GM23248 (cell line): Measurements from ENCODE around the gene INTS2. TPM values are rescaled to one million over a fixed set of nuclear protein-coding genes. Genes with fewer than 3 reads are reported as not detected.

Experiments
- DNase-seq: peaks from one replicate; pipeline ENCODE4 v3.0.0-alpha.2; 2015
- H2AFZ ChIP-seq: fragments of 200-600 bp; sonication (generic); 2 replicates; pipeline ENCODE4 v1.6.1; 2016; ENCODE audit warnings: antibody characterized with exemption
- H3F3A ChIP-seq: fragments of 200-600 bp; sonication (generic); 2 replicates; pipeline ENCODE4 v1.6.1; 2016; ENCODE audit warnings: mild to moderate bottlenecking, antibody characterized with exemption, mixed run types; ENCODE audit not compliant: insufficient read depth
- H3K27ac ChIP-seq: fragments of 200-600 bp; sonication (generic); 2 replicates; pipeline ENCODE4 v1.5.1; 2016; ENCODE audit warnings: mild to moderate bottlenecking
- H3K27me3 ChIP-seq: fragments of 200-600 bp; sonication (generic); replicated peaks from 2 replicates; pipeline ENCODE4 v1.6.1; 2016; ENCODE audit warnings: mild to moderate bottlenecking; ENCODE audit not compliant: insufficient read depth
- H3K36me3 ChIP-seq: fragments of 200-600 bp; sonication (generic); 2 replicates; pipeline ENCODE4 v1.6.1; 2016; ENCODE audit warnings: low read depth, mild to moderate bottlenecking
- H3K4me1 ChIP-seq: fragments of 200-600 bp; sonication (generic); 2 replicates; pipeline ENCODE4 v1.6.1; 2016; ENCODE audit warnings: mild to moderate bottlenecking; ENCODE audit not compliant: insufficient read depth
- H3K4me2 ChIP-seq: fragments of 200-600 bp; sonication (generic); one replicate; pipeline ENCODE4 v1.6.1; 2016; ENCODE audit warnings: mild to moderate bottlenecking; ENCODE audit not compliant: unreplicated experiment
- H3K4me3 ChIP-seq: fragments of 200-600 bp; sonication (generic); 2 replicates; pipeline ENCODE4 v1.5.1; 2016; ENCODE audit warnings: mild to moderate bottlenecking
- H3K79me2 ChIP-seq: fragments of 200-600 bp; sonication (generic); 2 replicates; pipeline ENCODE4 v1.6.1; 2016; ENCODE audit warnings: mild to moderate bottlenecking; ENCODE audit not compliant: insufficient read depth
- H3K9ac ChIP-seq: fragments of 200-600 bp; sonication (generic); 2 replicates; pipeline ENCODE4 v1.6.1; 2016; ENCODE audit warnings: mild to moderate bottlenecking
- H3K9me2 ChIP-seq: fragments of 200-600 bp; sonication (generic); 2 replicates; pipeline ENCODE4 v1.6.1; 2016; ENCODE audit warnings: mixed run types, mild to moderate bottlenecking, moderate library complexity; ENCODE audit not compliant: insufficient read depth
- H3K9me3 ChIP-seq: fragments of 200-600 bp; sonication (generic); one replicate; pipeline ENCODE4 v1.6.1; 2017; ENCODE audit warnings: low read depth
- H4K20me1 ChIP-seq: fragments of 200-600 bp; sonication (generic); 2 replicates; pipeline ENCODE4 v1.6.0; 2016; ENCODE audit not compliant: insufficient read depth
- EZH2 ChIP-seq: fragments of 200-600 bp; sonication (generic); IDR thresholded peaks from 2 replicates; pipeline ENCODE4 v1.6.1; 2018; ENCODE audit warnings: antibody characterized with exemption, mild to moderate bottlenecking; ENCODE audit not compliant: insufficient read depth, poor library complexity, severe bottlenecking
- EZH2phosphoT487 ChIP-seq: fragments of 200-600 bp; sonication (generic); IDR thresholded peaks from 2 replicates; pipeline ENCODE4 v1.6.1; 2018; ENCODE audit warnings: antibody characterized with exemption, moderate library complexity, mild to moderate bottlenecking, low read depth; ENCODE audit not compliant: insufficient read depth
- WGBS, 2 experiments: methylation state at CpG; one replicate each; pipeline ENCODE4 v1.1.6; 2015 to 2017; ENCODE audit warnings: low lambda C conversion rate in 2 of 2, low coverage in 1 of 2; ENCODE audit errors: missing lambda C conversion rate in 2 of 2; 5-methylcytosine and 5-hydroxymethylcytosine counted together
- in situ Hi-C: fragments of 300-500 bp; cut with MboI; formaldehyde crosslinking; loops from 2 replicates; pipeline ENCODE4 v1.15.0; 2020
- polyA plus RNA-seq: library from polyadenylated mRNA; unstranded; fragments of >200 nt; fragmentation: Nextera tagmentation; extraction: Ambion mirVana; gene quantifications from 2 replicates; pipeline ENCODE4 v1.2.1, GENCODE V29; 2016
- small RNA-seq: library from RNA; depleted of rRNA; stranded (forward); fragments of <200 nt; gene quantifications from one replicate; pipeline ENCODE3, GENCODE V24; 2014; ENCODE audit warnings: low read depth, low replicate concordance
- total RNA-seq: library from RNA; depleted of rRNA; stranded (reverse); fragments of >200 nt; shearing (Covaris generic); gene quantifications from 2 replicates; pipeline ENCODE4 v1.2.3, GENCODE V29; 2014; rRNA removed

INTS2 gene
- total and polyA plus RNA-seq, 2 experiments from 2014 or later = 3.2 to 7.8 TPM

DNA sequence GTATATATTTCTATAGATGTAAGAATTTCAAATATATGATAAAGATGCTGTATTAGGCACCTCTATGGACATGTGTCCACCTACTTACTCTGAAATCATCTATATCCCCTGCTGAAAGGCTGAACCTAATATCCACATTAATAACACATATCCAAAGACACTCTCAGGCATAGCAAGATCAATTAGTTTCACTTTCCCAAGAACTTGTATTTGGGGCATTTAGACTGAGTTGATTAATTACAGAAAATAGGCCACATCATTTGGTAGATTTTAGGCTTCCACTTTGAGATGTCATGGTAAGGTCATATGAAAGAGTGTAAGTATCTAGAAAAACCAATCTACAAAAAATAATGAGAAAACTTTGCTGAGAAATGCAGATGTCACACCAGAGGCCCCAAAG, 109.6 kb downstream of the INTS2 start:
- Histone ChIP-seq H3K27me3 (no peaks in the 10 kb centered on the region), H4K20me1 (no peaks in the 10 kb centered on the region), H3K4me2 (no peak overlapping the region), H3K36me3 (no peaks in the 10 kb centered on the region), H3F3A (peaks cover 3% of the 10 kb centered on the region; the same call in 1 of the 2 replicates), H3K79me2 (no peaks in the 10 kb centered on the region), H3K9me2 (no peaks in the 10 kb centered on the region), H3K9me3 (no peaks in the 10 kb centered on the region), H3K9ac (no peak overlapping the region), H3K4me1 (peaks cover 3% of the 10 kb centered on the region; the same call in 1 of the 2 replicates), H3K27ac (no peak overlapping the region), H2AFZ (no peak overlapping the region), H3K4me3 (no peak overlapping the region)
- DNase-seq = no peak
- TF ChIP-seq EZH2 (no peak), EZH2phosphoT487 (no peak)
- in situ Hi-C loops = no loop called here

- 99% methylated on average over 3 of the region's 3 CpGs for WGBS, 2 experiments
- in situ Hi-C loops = no loop called here
- no peak for TF ChIP-seq EZH2
- no peak for TF ChIP-seq EZH2phosphoT487
Observed at GRCh38 chr17:61817452-61817851, 110.3 kb downstream of the INTS2 start.

DNA sequence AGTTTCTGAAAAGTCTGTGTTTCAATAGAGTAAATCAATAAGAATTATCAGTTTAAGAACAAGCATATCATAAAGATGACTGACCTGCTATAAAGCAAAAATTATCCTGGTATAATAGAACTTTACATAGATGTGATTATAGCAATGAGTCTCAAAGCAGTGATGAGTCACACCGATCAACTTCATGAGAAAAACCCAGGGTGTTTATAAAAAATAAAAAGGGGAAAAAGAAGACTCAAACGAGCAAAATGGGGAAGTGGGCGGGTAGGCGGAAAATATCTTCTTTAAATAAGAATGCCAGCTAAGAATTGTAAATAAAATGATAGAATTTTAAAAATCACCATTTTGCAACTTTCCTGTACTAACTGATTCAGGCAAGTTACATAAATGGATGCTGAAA, 111.2 kb downstream of the INTS2 start:
- in situ Hi-C loops = no loop called here
- WGBS, 2 experiments = 77 to 78% methylated on average over 4 of the region's 4 CpGs
- H3K36me3 ChIP-seq = no peaks in the 10 kb centered on the region

More at GRCh38 chr17:61817452-61817851, 110.3 kb downstream of the INTS2 start:
- Histone ChIP-seq H3K4me1 (peaks cover 11% of the 10 kb centered on the region), H3K4me3 (no peak overlapping the region), H3K27me3 (no peaks in the 10 kb centered on the region), H3K27ac (no peak overlapping the region), H3F3A (peaks cover 6% of the 10 kb centered on the region; the same call in 1 of the 2 replicates), H3K9me3 (no peaks in the 10 kb centered on the region), H3K79me2 (no peaks in the 10 kb centered on the region), H3K9ac (no peak overlapping the region), H2AFZ (no peak overlapping the region), H3K36me3 (no peaks in the 10 kb centered on the region), H4K20me1 (no peaks in the 10 kb centered on the region), H3K4me2 (no peak overlapping the region), H3K9me2 (no peaks in the 10 kb centered on the region)
- DNase-seq = no peak

GRCh38 chr17:61815863-61816503, 111.8 kb downstream of the INTS2 start:
- Histone ChIP-seq H3K4me2 (no peak overlapping the region), H3K9ac (no peak overlapping the region), H2AFZ (no peak overlapping the region), H3K9me2 (no peaks in the 10 kb centered on the region), H3K27ac (no peak overlapping the region), H3K79me2 (no peaks in the 10 kb centered on the region), H4K20me1 (no peaks in the 10 kb centered on the region), H3K4me3 (no peak overlapping the region), H3K4me1 (peaks cover 12% of the 10 kb centered on the region), H3K27me3 (no peaks in the 10 kb centered on the region), H3K36me3 (no peaks in the 10 kb centered on the region), H3F3A (peaks cover 6% of the 10 kb centered on the region; the same call in 1 of the 2 replicates), H3K9me3 (no peaks in the 10 kb centered on the region)
- TF ChIP-seq EZH2 = no peak
- TF ChIP-seq EZH2phosphoT487 = no peak
- DNase-seq = no peak
- in situ Hi-C loops = no loop called here
- 67 to 74% methylated on average over 5 of the region's 5 CpGs for WGBS, 2 experiments

More for the DNA sequence above, 111.2 kb downstream of the INTS2 start:
- H3K4me3 ChIP-seq = no peak overlapping the region
- DNase-seq = peak; percentile 37
- no peaks in the 10 kb centered on the region for H3K79me2 ChIP-seq
- TF ChIP-seq EZH2 (no peak), EZH2phosphoT487 (no peak)
- H3K27ac ChIP-seq = no peak overlapping the region
- peaks cover 12% of the 10 kb centered on the region for H3K4me1 ChIP-seq
- no peaks in the 10 kb centered on the region for H4K20me1 ChIP-seq
- no peaks in the 10 kb centered on the region for H3K9me3 ChIP-seq
- no peak overlapping the region for H2AFZ ChIP-seq
- no peaks in the 10 kb centered on the region for H3K27me3 ChIP-seq
- H3K4me2 ChIP-seq = no peak overlapping the region
- H3F3A ChIP-seq = peaks cover 6% of the 10 kb centered on the region; the same call in 1 of the 2 replicates
- H3K9ac ChIP-seq = no peak overlapping the region
- H3K9me2 ChIP-seq = no peaks in the 10 kb centered on the region

Small RNAs within 50 kb of the gene (small RNA-seq; reads per million reads assigned to genes)
- not detected for gene RF00019

Other genes starting within 250 kb of the INTS2 start
- gene BRIP1, start 64.5 kb downstream of the INTS2 start, total RNA-seq = 4.0 and 5.8 TPM in 2 replicates
- 1.8 and 2.2 TPM in 2 replicates for gene BRIP1, start 64.5 kb downstream of the INTS2 start, polyA plus RNA-seq
- gene MED13, start 137.3 kb upstream of the INTS2 start, total RNA-seq = 25.2 and 51.6 TPM in 2 replicates
- 4.3 and 4.6 TPM in 2 replicates for gene MED13, start 137.3 kb upstream of the INTS2 start, polyA plus RNA-seq